Panc1 (cell line): ENCODE measurements around the gene ARHGDIB. TPM values are rescaled to one million over a fixed set of nuclear protein-coding genes. Genes with fewer than 3 reads are reported as not detected.

ENCODE experiments used
- ATAC-seq: fragments of 200-7000 bp; cut with Tn5 transposase; 2 replicates; pipeline ENCODE4 v1.9.1; 2020; ENCODE audit warnings: mild to moderate bottlenecking, moderate library complexity
- BruUV-seq: library from RNA; stranded (reverse); fragments of 400-500 nt; replicated peaks from 2 replicates; lab custom pipeline; 2021; lab: Mats Ljungman, UMichigan
- CTCF ChIA-PET: fragments of 300-600 bp; sonication (Branson Sonifier 250); formaldehyde crosslinking; loops from one replicate; lab custom pipeline; 2022; ENCODE audit warnings: antibody characterized with exemption; lab: Charles Lee
- POLR2A ChIA-PET: fragments of 300-600 bp; sonication (Branson Sonifier 250); formaldehyde crosslinking; loops from one replicate; lab custom pipeline; 2022; ENCODE audit warnings: antibody characterized with exemption; lab: Charles Lee
- DNase-seq: peaks from one replicate; pipeline ENCODE4 v3.0.0-alpha.2; 2010; ENCODE audit warnings: low read depth, low spot score
- H3K27ac ChIP-seq: 2 replicates; pipeline ENCODE4 v1.5.1; 2011; ENCODE audit warnings: mild to moderate bottlenecking, low read length, inconsistent platforms
- H3K27me3 ChIP-seq: fragments of 200-500 bp; sonication (Bioruptor generic); 2 replicates; pipeline ENCODE4 v1.6.0; 2014; ENCODE audit warnings: low read length, inconsistent platforms; ENCODE audit not compliant: control insufficient read depth, insufficient read depth
- H3K36me3 ChIP-seq: fragments of 200-500 bp; sonication (Bioruptor generic); 2 replicates; pipeline ENCODE4 v1.5.1; 2014; ENCODE audit warnings: inconsistent platforms, mild to moderate bottlenecking, low read length, moderate library complexity; ENCODE audit not compliant: control insufficient read depth, insufficient read depth
- H3K4me1 ChIP-seq: 2 replicates; pipeline ENCODE4 v1.5.1; 2011; ENCODE audit warnings: inconsistent platforms, mild to moderate bottlenecking, low read length, moderate library complexity; ENCODE audit not compliant: control insufficient read depth, insufficient read depth
- H3K4me3 ChIP-seq, 2 experiments: 2 replicates each; pipeline ENCODE4 v1.5.1; 2011 to 2012; ENCODE audit warnings: low read depth in 2 of 2, low read length in 2 of 2, mild to moderate bottlenecking in 2 of 2, inconsistent platforms in 1 of 2, moderate library complexity in 1 of 2
- H3K9me3 ChIP-seq: fragments of 200-500 bp; sonication (Bioruptor generic); 2 replicates; pipeline ENCODE4 v1.5.1; 2014; ENCODE audit warnings: low read depth, mild to moderate bottlenecking, inconsistent platforms, low read length, moderate library complexity; ENCODE audit not compliant: control insufficient read depth, insufficient read depth
- CTCF ChIP-seq: fragments of 450-650 bp; IDR thresholded peaks from 2 replicates; pipeline ENCODE4 v1.5.1; 2017; ENCODE audit warnings: mild to moderate bottlenecking
- POLR2AphosphoS5 ChIP-seq: IDR thresholded peaks from 2 replicates; pipeline ENCODE4 v1.6.1; 2012; ENCODE audit warnings: mild to moderate bottlenecking, low read depth, low read length, moderate library complexity
- REST ChIP-seq, 2 experiments: IDR thresholded peaks; 2 replicates each; pipeline ENCODE4 v1.6.1; 2011 to 2012; ENCODE audit warnings: low read depth in 2 of 2, control low read depth in 1 of 2, low read length in 1 of 2, mild to moderate bottlenecking in 1 of 2, moderate library complexity in 1 of 2; ENCODE audit not compliant: insufficient read depth in 1 of 2
- SIN3A ChIP-seq: IDR thresholded peaks from 2 replicates; pipeline ENCODE4 v1.6.1; 2012; ENCODE audit warnings: low read depth, mild to moderate bottlenecking, low read length, moderate library complexity, borderline replicate concordance; ENCODE audit not compliant: insufficient read depth
- TCF7L2 ChIP-seq: IDR thresholded peaks from 2 replicates; pipeline ENCODE4 v1.6.1; 2011; ENCODE audit warnings: mild to moderate bottlenecking, low read depth, low read length, inconsistent platforms
- in situ Hi-C: cut with HindIII; loops from 2 replicates; pipeline ENCODE4 v1.10.0; 2016; ENCODE audit warnings: low sequenced_read_pairs, low pct_unique_long_range_greater_than_20kb
- intact Hi-C: fragments of 100-400 bp; cut with micrococcal nuclease; formaldehyde crosslinking; loops from one replicate; pipeline ENCODE4 v1.10.0; 2022; ENCODE audit not compliant: unreplicated experiment
- total RNA-seq: library from RNA; stranded (reverse); gene quantifications from one replicate; pipeline ENCODE4 v1.2.1, GENCODE V29; 2021; ENCODE audit not compliant: unreplicated experiment

ARHGDIB gene
- total RNA-seq, 1 experiment from 2014 or later, result 1.6 TPM

- no TSS peak for BruUV-seq
- intact Hi-C loops, result no loop called here
- POLR2A ChIA-PET, result no interaction called here
Measured at GRCh38 chr12:14986449-14986848, 25.0 kb upstream of the ARHGDIB start.

GRCh38 chr12:14984766-14985285 is 23.4 kb upstream of the ARHGDIB start:
- CTCF ChIA-PET, result no interaction called here
- H3K27me3 ChIP-seq, result no peaks in the 10 kb centered on the region
- POLR2A ChIA-PET, result no interaction called here
- BruUV-seq, result no TSS peak
- ATAC-seq (no peak), DNase-seq (no peak)
- intact Hi-C loops (no loop called here), in situ Hi-C loops (no loop called here)
- no peak overlapping the region for H3K4me3 ChIP-seq
- no peak overlapping the region for H3K27ac ChIP-seq
- TF ChIP-seq SIN3A (no peak), REST (IDR thresholded peaks at IDR 0.05; ENCODE audit: insufficient read depth in 1 of 2, low read depth in 2 of 2, low read length in 1 of 2) (no peak), CTCF (no peak), TCF7L2 (no peak), POLR2AphosphoS5 (no peak)
- no peaks in the 10 kb centered on the region for H3K4me1 ChIP-seq
- no peaks in the 10 kb centered on the region for H3K36me3 ChIP-seq
- no peaks in the 10 kb centered on the region for H3K9me3 ChIP-seq

More at GRCh38 chr12:14986449-14986848, 25.0 kb upstream of the ARHGDIB start:
- DNase-seq (no peak), ATAC-seq (no peak)
- in situ Hi-C loops, result no loop called here
- no peaks in the 10 kb centered on the region for H3K4me1 ChIP-seq
- H3K27me3 ChIP-seq, result no peaks in the 10 kb centered on the region
- no peaks in the 10 kb centered on the region for H3K9me3 ChIP-seq
- H3K27ac ChIP-seq, result no peak overlapping the region
- no peak for TF ChIP-seq CTCF
- no peak for TF ChIP-seq TCF7L2
- CTCF ChIA-PET, result no interaction called here
- H3K4me3 ChIP-seq, result no peak overlapping the region
- H3K36me3 ChIP-seq, result no peaks in the 10 kb centered on the region
